Panc1 (cell line): ENCODE measurements around the gene SLCO4A1.

Experiments
- POLR2AphosphoS5 ChIP-seq: IDR thresholded peaks from 2 replicates; pipeline ENCODE4 v1.6.1; 2012; ENCODE audit warnings: mild to moderate bottlenecking, low read depth, low read length, moderate library complexity
- SIN3A ChIP-seq: IDR thresholded peaks from 2 replicates; pipeline ENCODE4 v1.6.1; 2012; ENCODE audit warnings: low read depth, mild to moderate bottlenecking, low read length, moderate library complexity, borderline replicate concordance; ENCODE audit not compliant: insufficient read depth
- TF ChIP-seq, protein P1 (sequence below): fragments of 450-650 bp; IDR thresholded peaks from 2 replicates; pipeline ENCODE4 v1.5.1; 2017; ENCODE audit warnings: mild to moderate bottlenecking

DNA sequence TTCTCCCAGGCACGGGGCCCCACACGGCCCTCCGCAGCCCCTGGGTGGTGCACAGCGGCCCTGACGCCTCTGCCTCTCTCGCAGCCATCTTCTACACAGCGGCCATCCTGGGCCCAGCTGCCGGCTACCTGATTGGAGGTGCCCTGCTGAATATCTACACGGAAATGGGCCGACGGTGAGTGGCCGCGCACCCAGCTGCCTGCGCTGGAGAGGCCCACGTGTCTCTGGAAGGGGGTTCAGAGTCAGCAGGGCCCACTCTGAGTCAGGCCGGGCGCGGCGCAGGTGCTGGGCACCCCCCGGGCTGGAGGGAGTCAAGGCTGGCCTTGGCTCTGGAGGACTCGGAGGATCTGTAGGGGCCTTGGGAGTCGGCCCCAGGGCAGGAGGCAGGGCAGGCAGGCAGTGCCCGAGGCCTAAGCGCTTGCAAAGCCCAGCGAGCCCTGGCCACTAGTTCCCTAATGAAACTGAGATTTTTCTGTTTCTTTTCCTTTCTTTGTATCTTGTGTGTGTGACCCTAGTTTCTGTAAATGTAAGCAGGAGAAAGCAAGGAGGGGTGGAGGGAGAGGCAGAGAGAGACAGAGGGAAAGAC lies 16.4 kb downstream of the SLCO4A1 start:
- TF ChIP-seq, protein P1, sequence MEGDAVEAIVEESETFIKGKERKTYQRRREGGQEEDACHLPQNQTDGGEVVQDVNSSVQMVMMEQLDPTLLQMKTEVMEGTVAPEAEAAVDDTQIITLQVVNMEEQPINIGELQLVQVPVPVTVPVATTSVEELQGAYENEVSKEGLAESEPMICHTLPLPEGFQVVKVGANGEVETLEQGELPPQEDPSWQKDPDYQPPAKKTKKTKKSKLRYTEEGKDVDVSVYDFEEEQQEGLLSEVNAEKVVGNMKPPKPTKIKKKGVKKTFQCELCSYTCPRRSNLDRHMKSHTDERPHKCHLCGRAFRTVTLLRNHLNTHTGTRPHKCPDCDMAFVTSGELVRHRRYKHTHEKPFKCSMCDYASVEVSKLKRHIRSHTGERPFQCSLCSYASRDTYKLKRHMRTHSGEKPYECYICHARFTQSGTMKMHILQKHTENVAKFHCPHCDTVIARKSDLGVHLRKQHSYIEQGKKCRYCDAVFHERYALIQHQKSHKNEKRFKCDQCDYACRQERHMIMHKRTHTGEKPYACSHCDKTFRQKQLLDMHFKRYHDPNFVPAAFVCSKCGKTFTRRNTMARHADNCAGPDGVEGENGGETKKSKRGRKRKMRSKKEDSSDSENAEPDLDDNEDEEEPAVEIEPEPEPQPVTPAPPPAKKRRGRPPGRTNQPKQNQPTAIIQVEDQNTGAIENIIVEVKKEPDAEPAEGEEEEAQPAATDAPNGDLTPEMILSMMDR: no peak
- TF ChIP-seq SIN3A (no peak), POLR2AphosphoS5 (no peak)
